GM20431 (cell line): ENCODE results near the gene SLC41A1.

ENCODE experiments used
- in situ Hi-C: fragments of 300-500 bp; cut with MseI, MboI; formaldehyde crosslinking; loops from one replicate; pipeline ENCODE4 v1.15.0; 2020; ENCODE audit warnings: low sequenced_read_pairs; ENCODE audit not compliant: unreplicated experiment

SLC41A1 gene

DNA sequence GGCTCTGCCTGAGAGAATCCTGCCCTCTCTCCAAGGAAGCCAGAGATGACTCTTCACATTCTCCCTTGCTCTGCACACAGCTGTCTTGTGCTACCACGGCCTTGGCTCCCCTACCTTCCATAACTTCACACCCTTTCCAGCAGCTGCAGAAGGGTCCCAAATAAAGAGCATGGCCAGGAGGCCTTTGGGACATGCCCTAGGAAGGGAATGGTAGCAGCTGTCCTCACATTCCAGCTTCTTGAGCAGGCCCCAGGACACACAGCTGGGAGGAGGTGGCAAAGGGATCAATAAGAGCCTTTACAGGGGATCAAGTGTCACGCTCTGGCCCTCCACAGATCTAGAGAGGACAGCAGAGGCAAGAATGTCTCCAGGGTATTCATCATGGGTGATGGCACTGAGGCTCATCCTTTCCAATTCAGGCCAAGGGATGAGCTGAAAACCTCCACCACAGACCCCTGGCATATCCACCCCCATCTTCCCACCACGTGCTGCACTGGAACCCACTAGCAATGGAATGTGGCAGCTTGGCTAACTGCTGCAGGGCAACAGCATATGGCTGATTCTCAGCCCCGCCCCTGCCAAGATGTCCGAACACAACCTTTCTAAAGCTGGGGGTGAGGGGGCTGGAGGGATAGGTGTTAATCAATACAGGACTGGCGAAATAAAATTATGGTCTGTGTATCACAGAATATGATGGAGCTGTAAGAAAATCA, 19.9 kb downstream of the SLC41A1 start:
- in situ Hi-C loops: loop anchor here (25.0 kb wide), 1 partner anchor 319 kb away; the partner anchor contains the start of gene AVPR1B

DNA sequence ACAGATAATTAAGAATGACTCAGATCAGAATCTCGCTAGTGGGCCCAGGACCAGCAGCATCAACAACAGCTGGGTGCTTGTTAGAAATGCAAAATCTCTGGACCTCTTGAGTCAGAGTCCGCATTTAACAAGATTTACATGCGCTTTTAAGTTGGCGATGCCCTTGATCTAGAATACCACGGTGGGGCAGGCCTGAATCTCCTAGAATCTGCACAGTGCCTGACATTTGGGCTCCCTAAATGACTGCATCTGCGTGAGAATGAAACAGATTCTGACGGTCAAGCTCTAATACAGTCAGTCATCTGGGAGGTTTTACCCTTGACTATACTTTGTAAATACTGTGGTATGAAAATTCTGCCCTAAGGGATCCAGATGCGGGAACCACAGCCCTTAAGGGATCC, 20.5 kb downstream of the SLC41A1 start:
- in situ Hi-C loops: loop anchor here (25.0 kb wide), 1 partner anchor 320 kb away; the partner anchor contains the start of gene AVPR1B

DNA sequence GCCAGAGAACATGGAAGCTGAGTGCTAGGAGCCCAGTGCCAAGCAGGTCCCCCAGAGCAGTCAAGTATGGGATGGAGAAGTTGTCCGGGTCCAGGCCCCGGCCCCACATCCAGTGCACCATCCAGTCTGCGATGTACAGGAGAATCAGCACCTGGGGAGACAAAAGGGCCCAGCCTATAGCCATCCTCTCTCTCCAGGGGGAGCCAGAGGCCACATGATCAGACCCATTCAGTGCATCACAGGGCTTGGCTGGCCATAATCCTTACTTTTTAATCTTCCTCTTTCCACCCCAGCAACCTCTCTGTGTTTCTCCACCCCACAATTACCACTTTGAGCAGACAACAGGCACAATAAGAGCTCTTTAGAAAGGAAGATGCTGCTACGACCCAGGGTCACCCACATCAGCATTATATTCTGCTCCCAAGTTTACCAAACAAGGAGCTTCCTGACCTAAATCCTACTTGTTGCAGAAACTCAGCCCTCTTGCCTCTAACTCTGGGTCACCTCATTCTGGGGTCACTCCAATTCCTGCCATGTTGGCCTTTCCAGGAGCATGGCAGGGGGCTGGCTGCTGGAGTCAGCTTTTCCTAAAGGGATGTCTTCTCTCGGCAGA, 21.3 kb downstream of the SLC41A1 start:
- in situ Hi-C loops: loop anchor here (25.0 kb wide), 1 partner anchor 321 kb away; the partner anchor contains the start of gene AVPR1B

DNA sequence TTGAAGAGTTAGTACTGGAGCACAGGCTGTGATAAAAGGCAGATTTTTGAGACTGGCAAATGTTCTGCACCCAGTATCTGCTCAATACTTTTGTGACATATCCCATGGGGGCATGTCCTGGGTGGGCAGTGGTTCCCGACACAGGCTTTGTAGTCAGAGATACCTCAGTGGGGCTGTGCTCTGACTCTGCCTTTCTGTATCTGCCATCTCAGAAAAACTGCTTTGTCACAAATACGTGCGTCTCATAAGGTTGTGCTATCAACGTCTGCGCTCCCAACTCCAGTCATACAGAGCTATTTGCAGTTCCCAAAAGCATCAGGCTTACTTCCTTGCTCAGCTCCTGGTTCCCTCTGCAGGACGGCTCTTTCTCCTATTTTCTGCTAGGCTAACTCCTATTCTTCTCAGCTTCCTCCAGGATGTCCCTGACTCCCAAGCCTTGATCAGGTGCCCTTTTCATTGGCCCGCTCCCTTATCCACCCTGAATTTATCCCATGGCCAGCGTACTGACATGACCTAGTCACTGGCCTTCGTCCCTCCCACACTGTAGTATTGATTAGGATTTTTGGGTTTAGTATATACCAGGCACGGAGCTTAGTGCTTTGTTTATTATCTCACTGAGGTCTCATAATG, 25.6 kb downstream of the SLC41A1 start:
- in situ Hi-C loops: loop anchor here (25.0 kb wide), 1 partner anchor 325 kb away; the partner anchor contains the start of gene AVPR1B

DNA sequence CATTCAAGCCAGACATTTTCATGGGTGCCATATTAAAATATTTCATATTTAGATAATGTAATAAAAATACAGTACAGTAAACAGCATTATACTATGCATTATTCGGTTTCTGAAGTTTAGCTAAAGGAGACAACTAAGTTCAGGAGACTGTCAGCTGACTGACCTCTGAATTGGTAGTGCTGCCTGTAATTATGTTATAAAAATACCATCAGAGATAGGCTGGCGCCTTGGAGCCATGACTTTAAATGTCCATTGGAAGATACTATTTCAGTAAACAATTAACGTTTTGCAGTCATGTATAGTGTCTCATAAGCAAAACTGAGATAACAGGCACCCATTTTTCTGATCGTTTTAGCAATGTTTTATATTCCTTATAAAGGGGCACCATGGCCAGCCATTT, 26.4 kb downstream of the SLC41A1 start:
- in situ Hi-C loops: loop anchor here (25.0 kb wide), 1 partner anchor 326 kb away; the partner anchor contains the start of gene AVPR1B

DNA sequence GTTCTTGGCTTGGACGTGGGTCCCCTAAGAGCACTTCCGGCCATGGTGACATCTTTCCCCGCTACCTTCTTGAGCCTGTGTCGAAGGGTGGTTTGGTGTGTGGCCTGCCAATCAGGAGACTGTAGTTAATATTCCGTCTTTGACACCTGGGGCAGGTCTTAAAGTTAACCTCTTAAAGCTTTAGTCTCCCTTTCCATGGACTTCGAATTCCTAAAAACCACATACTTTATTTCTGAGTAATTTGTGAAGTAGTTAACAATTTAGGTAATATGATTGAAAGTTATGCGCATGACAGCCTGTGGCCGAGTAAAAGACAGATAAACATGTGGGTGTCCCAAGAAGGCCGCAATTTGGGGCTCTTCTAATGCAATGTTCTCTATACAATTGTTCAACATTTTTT, 27.6 kb downstream of the SLC41A1 start:
- in situ Hi-C loops: loop anchor here (25.0 kb wide), 1 partner anchor 327 kb away; the partner anchor contains the start of gene AVPR1B

DNA sequence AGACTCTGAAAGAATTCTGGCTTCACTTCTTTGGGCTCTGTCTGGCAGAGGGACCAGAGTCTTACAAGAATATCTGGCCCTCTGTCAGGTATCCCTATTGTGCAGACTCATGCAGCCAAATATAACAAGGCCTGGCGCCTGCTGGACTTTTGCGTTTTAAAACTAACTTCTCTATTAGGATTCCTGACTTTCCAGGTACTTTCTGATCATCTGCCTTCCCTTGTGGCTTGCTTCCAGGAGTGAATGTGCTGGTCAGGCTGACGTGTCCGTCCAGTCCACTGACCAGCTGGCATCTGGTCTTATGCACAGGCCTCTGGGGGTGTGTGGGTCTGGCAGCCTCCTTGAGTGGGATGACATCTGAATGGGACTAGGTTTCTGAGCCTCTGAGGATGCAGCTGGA, 29.1 kb downstream of the SLC41A1 start:
- in situ Hi-C loops: loop anchor here (25.0 kb wide), 1 partner anchor 328 kb away; the partner anchor contains the start of gene AVPR1B

DNA sequence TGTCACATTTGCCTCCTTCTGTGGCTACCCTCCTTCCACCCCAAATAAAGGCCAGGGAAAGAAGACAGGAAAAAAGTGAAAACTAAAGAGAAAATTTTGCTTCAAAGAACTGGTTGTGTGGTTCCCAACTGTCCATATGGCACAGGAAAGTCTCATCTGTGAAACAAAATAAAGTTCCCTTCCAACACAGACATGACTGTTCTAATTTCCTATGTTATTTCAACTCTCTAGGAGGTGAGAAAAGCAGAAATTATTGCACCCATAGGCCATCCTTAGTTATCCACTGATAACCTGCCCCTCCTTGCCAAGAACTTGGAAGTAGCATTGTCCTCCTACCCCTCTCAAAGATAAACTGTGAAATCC, 29.6 kb downstream of the SLC41A1 start:
- in situ Hi-C loops: loop anchor here (25.0 kb wide), 1 partner anchor 329 kb away; the partner anchor contains the start of gene AVPR1B

DNA sequence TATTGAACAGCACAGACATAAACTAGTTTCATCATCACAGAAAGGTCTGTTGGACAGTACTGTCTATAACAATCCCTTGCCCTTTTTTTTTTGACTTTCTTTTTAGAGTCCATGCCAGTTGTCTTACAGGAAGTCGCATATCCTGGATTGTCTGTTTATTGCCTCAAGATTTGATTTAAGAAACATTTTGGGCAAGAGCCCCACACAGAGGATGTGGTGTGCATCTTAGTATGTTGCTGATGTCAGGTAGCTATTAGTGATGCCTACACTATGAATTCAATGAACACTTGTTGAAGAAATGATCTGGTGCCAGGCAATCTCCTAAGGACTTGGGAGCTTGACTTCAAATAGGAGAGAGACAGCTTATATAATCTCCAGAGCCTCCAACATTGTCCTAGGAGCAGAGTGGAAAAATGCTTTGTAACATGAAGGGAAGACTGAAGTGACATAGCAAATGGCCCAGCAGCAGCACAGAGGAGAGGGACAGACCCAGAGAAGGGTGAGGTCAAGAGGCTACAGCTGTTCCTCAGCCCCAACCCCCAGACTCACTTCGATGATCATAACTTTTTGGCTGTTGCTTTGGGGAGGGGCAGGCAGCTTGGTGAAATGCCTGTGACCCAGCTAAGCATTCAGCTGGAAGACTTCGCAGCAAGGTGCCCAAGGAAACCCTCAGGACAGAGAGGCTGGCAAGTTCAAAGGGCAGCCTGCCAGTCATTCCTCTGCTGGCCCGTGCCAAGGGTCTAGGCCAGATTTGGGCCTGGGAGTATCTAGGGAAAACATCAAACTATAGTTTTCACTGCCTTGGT, 30.2 kb downstream of the SLC41A1 start:
- in situ Hi-C loops: loop anchor here (25.0 kb wide), 1 partner anchor 329 kb away; the partner anchor contains the start of gene AVPR1B

DNA sequence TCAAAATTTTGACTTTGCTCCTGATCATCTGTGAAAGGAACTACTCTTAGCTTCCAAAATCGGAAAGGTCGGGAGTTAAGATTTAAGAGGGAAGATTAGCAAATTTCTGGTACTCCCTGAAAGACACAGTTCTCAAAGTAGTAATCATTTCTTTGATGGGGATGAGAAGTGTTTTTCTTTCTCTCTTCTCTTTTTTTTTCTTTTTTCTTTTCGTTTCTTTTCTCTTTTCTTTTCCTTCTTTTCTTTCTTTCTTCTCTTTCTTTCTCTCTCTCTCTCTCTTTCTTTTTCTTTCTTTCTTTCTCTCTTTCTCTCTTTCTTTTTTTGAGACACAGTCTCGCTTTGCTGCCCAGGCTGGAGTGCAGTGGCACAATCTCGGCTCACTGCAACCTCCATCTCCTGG, 32.7 kb downstream of the SLC41A1 start:
- in situ Hi-C loops: loop anchor here (25.0 kb wide), 1 partner anchor 332 kb away; the partner anchor contains the start of gene AVPR1B

DNA sequence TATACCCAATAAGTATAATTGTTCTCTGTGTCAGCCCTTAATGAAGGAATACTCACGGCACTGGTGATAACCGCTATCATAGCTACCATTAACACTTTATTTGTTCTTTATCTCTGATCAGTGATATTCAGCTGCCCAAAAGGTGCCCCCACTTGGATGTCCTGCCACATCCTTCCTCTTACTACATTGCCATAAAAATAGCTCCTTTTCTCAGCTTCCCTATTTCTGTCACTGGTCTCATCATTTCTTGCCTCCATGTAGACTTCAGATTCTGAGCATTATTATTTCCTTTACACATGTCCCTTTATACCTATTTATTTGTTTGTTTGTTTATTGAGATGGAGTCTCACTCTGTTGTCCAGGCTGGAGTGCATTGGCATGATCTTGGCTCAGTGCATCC, 35.0 kb downstream of the SLC41A1 start:
- in situ Hi-C loops: loop anchor here (25.0 kb wide), 1 partner anchor 334 kb away; the partner anchor contains the start of gene AVPR1B

DNA sequence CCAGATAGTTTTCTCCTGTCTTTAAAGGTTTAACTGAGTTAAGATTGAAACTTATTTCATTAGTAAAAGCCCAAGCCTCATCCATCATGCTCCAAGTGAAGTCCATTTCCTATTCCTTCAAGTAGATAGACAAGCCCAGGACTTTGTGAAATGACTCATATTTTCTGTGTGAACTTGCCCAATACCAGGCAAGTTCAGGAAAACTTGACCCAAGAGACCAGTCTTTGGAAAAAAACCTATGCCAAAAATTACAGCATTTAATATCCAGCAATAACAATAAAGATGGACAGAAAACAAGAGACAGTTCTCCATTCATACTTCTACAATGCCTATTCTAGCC, 37.3 kb downstream of the SLC41A1 start:
- in situ Hi-C loops: loop anchor here (25.0 kb wide), 1 partner anchor 337 kb away; the partner anchor contains the start of gene AVPR1B

DNA sequence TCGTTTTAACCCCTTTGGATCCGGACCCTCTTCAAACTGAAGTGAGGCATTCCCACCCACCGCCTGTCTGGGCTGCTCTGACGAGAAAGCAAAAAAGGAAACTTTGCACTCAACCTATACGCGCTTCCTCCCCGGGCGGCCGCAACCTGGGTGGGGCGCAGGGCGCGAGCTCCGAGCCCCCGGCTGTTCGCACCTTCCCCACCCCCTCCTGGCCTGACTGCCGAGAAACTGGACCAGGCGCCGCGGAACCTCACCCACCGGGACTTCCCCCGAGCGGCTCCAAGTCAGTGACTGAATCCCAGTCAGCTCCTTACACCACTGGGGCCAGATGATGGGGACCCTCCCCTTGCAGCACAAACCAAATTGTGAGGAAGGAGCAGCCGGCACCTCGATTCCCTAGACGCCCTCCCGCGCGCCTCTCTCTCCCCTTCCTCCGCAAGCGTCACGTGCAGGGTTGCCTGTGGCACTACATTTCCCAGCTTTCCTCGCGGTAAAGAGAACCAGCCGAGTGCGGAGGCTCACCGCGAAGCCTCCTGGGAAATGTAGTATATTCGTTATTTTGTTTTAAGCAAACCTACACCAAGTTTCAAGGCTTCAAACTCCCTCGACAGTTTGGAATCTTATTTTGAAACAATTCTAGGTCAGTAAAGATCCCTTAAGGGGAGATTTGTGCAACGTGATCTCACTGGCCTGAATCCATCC, 37.8 kb downstream of the SLC41A1 start, which contains the start of gene RAB29:
Gene RAB29, minus strand, starts transcription at position 468 of the 702 bp plus-strand sequence. CDS start 526 bp downstream, outside the sequence.
- in situ Hi-C loops: loop anchor here (25.0 kb wide), 1 partner anchor 337 kb away; the partner anchor contains the start of gene AVPR1B

DNA sequence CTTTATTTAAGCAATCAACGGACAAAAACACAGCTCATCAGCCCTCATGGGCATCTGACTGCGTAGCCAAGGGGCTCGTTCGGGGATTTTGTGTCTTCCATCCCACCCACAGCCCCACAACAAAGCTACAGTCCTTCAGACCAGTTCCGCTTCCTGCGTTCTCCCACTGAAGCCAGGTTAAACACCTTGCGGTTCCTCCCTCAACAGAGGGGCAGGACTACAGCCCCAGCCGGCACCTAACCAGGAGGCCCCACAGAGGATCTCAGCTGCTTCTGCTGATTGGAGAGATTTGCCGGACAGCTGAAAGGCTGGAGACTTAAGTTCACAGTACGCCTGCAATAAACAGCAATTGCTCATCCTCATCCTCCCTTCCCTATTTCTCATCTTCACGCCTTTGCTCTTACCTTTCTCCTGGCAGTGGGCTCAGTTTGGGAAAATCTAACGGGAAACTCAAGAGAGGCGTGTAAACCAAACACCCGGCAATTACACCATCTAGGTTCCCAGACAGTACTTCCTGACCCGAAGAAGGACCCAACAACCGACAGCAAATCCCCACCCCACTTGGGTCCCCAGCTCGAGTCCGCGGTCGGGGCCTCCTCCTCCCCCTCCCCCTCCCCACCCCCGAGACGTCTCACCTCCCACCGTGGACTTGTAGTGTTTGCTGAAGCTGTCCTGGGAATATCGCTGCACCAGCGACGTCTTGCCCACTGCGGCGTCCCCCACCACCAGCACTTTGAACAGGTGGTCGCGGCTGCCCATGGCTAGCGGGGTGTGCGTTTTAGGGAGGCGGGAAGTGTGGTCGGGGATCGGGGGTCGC, 38.6 kb downstream of the SLC41A1 start:
- in situ Hi-C loops: loop anchor here (25.0 kb wide), 1 partner anchor 338 kb away; the partner anchor contains the start of gene AVPR1B

DNA sequence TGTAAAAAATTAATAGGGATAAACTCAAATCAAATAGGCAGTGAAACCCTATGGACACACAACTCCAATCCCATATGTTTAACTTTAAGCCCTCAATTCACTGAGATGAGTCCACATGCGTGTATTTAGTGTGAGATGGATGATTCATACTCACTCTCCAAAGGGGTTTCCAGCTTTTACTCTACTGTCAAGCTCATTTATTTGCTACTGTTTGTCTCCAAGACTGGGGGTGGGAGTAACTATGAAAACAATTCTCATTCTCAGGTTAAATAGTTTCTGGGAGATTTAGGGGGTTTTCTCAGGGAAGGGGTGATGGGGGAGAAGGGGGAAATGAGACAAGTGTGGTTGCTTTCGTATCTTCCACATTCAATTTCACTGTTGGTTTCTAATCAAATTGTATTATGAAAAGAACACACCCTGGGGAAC, 40.4 kb downstream of the SLC41A1 start:
- in situ Hi-C loops: no loop called here

DNA sequence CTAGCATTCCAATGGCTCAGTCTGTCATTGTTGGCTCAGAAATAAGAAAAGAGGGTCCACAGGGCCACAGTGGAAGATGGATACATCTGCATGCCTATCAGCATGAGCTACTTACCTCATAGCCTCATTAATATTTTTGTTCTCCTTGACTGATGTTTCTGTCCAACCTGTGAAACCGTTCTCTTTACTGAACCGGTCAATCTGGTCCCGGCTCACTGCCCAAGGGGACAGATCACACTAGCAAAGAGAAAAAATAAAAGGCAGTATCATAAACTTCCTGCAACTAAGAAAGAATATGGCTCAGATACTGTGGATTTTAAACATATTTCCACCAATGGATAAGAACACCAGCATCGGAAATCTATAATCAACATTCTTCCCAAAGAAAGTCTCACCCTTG, 42.4 kb downstream of the SLC41A1 start:
- in situ Hi-C loops: no loop called here

DNA sequence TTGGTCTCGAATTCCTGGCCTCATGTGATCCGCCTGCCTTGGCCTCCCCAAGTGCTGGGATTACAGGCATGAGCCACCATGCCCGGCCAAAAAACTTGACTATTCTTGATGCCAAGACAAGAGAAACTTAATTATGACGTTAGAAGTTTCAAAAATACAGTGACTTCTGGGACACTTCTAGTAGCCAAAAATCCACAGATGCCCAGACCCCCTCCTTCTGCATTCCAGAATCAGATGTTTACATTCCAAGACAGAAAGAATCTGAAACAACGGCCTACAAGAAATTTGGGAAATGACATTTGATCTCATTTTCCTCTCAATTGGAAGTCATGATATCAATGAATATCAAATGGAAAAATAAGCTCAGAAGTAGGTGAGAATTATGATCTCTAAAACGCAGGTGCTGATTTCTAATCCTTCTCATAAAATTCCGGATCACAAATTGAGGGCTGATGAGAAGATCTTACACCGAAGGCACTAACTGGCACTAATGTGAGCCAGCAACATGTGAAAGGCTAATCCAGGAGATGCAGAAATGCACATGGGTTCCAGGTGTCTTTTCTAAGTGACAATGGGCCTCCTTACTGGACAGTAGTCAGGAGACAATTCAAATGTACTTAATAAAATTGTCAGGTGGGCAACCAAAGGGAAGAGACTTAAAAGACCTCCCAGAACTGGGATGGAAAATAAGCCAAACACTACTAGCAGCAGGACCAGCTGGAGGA, 43.2 kb downstream of the SLC41A1 start:
- in situ Hi-C loops: no loop called here
